ENCODE data around the gene RPL36A. TPM values are rescaled to one million over a fixed set of nuclear protein-coding genes. Genes with fewer than 3 reads are reported as not detected.

Gene RPL36A
- total RNA-seq, 1 donor from 2014 or later = 287 TPM

GRCh38 chrX:101388604-101389003 lies 2.2 kb upstream of the RPL36A start:
- POLR2A ChIA-PET = no interaction called here
- CTCF ChIA-PET = no interaction called here
- Mint-ChIP-seq H3K9me3 (no peaks in the 10 kb centered on the region), H3K27me3 (no peaks in the 10 kb centered on the region), H3K27ac (no peak overlapping the region), H3K36me3 (ENCODE audit: low read depth) (peaks cover 36% of the 10 kb centered on the region), H3K4me3 (no peak overlapping the region), H3K4me1 (peaks cover 55% of the 10 kb centered on the region)
- intact Hi-C loops (cut with micrococcal nuclease) = loop anchor here (10.0 kb wide), 2 partner anchors 294 to 334 kb away; partner anchors contain the start of genes CENPI and TRMT2B
- no peak for DNase-seq
- TF ChIP-seq CTCF (IDR thresholded peaks at IDR 0.05) = no peak
- no peak for ATAC-seq (ENCODE audit: low read depth)

GRCh38 chrX:101391831-101392230 lies 1.0 kb downstream of the RPL36A start:
- H3K27ac Mint-ChIP-seq = peak overlapping the region; percentile 94
- no peak for DNase-seq
- peak overlapping the region; percentile 95 for H3K4me3 Mint-ChIP-seq
- peaks cover 46% of the 10 kb centered on the region for H3K36me3 Mint-ChIP-seq (ENCODE audit: low read depth)
- no peak for ATAC-seq (ENCODE audit: low read depth)
- intact Hi-C loops (cut with micrococcal nuclease) = no loop called here
- H3K9me3 Mint-ChIP-seq = no peaks in the 10 kb centered on the region
- no peaks in the 10 kb centered on the region for H3K27me3 Mint-ChIP-seq
- ChIA-PET POLR2A (interaction anchor here (0.7 to 2.8 kb wide), 6 partner anchors 9 to 43 kb away, joined by 3 to 27 read pairs (median 16); partner anchors contain the start of gene TIMM8A), CTCF (no interaction called here)
- H3K4me1 Mint-ChIP-seq = peaks cover 38% of the 10 kb centered on the region
- no peak for TF ChIP-seq CTCF (IDR thresholded peaks at IDR 0.05)

GRCh38 chrX:101393530-101394305 lies 2.9 kb downstream of the RPL36A start:
- Mint-ChIP-seq H3K4me3 (no peak overlapping the region), H3K36me3 (ENCODE audit: low read depth) (peaks cover 47% of the 10 kb centered on the region), H3K27ac (peak overlapping the region; percentile 12), H3K4me1 (peaks cover 37% of the 10 kb centered on the region), H3K27me3 (no peaks in the 10 kb centered on the region), H3K9me3 (no peaks in the 10 kb centered on the region)
- intact Hi-C loops (cut with micrococcal nuclease) = no loop called here
- ChIA-PET POLR2A (interaction anchor here (0.7 kb wide), 1 partner anchor 73 kb away, joined by 5 read pairs; no protein-coding TSS in a partner anchor), CTCF (no interaction called here)
- ATAC-seq (ENCODE audit: low read depth) (no peak), DNase-seq (no peak)
- no peak for TF ChIP-seq CTCF (IDR thresholded peaks at IDR 0.05)

- Mint-ChIP-seq H3K36me3 (ENCODE audit: low read depth) (peaks cover 49% of the 10 kb centered on the region), H3K27me3 (no peaks in the 10 kb centered on the region), H3K27ac (no peak overlapping the region), H3K9me3 (no peaks in the 10 kb centered on the region), H3K4me3 (no peak overlapping the region), H3K4me1 (peaks cover 37% of the 10 kb centered on the region)
- intact Hi-C loops (cut with micrococcal nuclease) = no loop called here
- ChIA-PET CTCF (no interaction called here), POLR2A (interaction anchor here (0.7 kb wide), 1 partner anchor 72 kb away, joined by 5 read pairs; no protein-coding TSS in a partner anchor)
- TF ChIP-seq CTCF (IDR thresholded peaks at IDR 0.05) = no peak
- no peak for ATAC-seq (ENCODE audit: low read depth)
- DNase-seq = no peak
These were observed 3.6 kb downstream of the RPL36A start for GRCh38 chrX:101394372-101394771.

- intact Hi-C loops (cut with micrococcal nuclease) = loop anchor here (1.0 kb wide), 1 partner anchor 12 kb away; the partner anchor contains the start of gene GLA
- no peak for TF ChIP-seq CTCF (IDR thresholded peaks at IDR 0.05)
- H3K4me3 Mint-ChIP-seq = no peak overlapping the region
These were observed 5.0 kb downstream of the RPL36A start for GRCh38 chrX:101395789-101396188.

More at GRCh38 chrX:101395789-101396188, 5.0 kb downstream of the RPL36A start:
- Mint-ChIP-seq H3K27ac (no peak overlapping the region), H3K9me3 (no peaks in the 10 kb centered on the region), H3K27me3 (no peaks in the 10 kb centered on the region), H3K4me1 (peaks cover 33% of the 10 kb centered on the region), H3K36me3 (ENCODE audit: low read depth) (peaks cover 61% of the 10 kb centered on the region)
- DNase-seq = no peak
- ChIA-PET CTCF (no interaction called here), POLR2A (interaction anchor here (1.0 to 1.9 kb wide), 3 partner anchors 10 to 37 kb away, joined by 3 to 7 read pairs (median 3); partner anchors contain the start of gene BTK)
- no peak for ATAC-seq (ENCODE audit: low read depth)
